ENCODE results near the gene TMEM9. TPM values are rescaled to one million over a fixed set of nuclear protein-coding genes. Genes with fewer than 3 reads are reported as not detected.

The TMEM9 gene
- total and polyA plus RNA-seq, 9 of the 15 experiments (the other 6 are each of a cell fraction or from before 2014, with no cell fraction given), result 30.4 to 107 (median 67.6) TPM

DNA sequence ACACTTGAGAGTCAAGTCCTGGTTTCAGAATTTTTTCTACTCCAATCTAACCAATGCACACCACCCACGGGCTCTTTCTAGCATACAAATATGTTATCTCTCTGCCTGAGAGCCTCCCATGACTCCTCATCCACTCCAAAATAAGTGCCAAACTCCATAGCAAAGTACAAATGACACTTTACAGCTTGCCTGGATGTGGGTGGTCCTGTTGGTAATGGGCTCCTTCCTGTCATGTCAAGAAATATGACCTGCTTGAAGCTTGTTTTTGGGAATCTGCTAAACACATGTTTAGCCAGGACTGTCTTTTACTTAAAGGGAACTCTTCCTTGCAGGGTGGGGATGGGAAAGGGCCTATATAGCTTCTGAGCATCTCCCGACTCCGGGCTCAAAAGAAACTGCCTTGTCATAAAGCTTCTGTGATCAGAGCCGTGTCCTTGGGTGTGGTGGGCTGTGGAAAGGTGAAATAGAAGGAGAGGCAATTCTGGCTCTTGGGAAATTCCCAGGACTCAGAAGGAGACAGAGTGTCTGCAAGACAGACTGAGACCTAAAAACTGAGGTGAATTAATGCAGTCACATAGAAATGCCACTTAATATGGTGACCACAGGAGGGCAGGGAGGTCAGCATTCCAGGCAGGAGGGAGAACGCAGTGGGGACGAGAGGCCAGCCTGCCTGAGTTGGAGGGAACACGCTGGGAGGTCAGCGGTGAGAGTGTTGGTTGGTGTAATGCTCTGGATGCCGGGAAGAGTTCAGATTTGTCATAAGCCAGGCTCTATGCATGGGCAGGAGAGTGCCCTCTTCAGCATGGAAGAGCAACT lies 30.2 kb upstream of the TMEM9 start:
- peaks cover 35 to 69% of the 10 kb centered on the region in 2 experiments for H3K27me3 ChIP-seq (ENCODE audit: control insufficient read depth in 2 of 2, insufficient read depth in 2 of 2, low read length in 2 of 2)
- in situ Hi-C loops (cut with MboI) (no loop called here), intact Hi-C loops (cut with micrococcal nuclease) (loop anchor here (1.0 to 10.0 kb wide), 2 partner anchors 35 to 100 kb away; no protein-coding TSS in a partner anchor)
- H3K27ac ChIP-seq (ENCODE audit: extremely low read depth, low read depth, low read length), result no peak overlapping the region
- H3K9me1 ChIP-seq (ENCODE audit: control insufficient read depth, insufficient read depth, low read length), result peaks cover 3% of the 10 kb centered on the region
- peaks cover 0 to 3% of the 10 kb centered on the region in 2 experiments; a peak in 1 of 5 replicates for H3K4me1 ChIP-seq (replicated peaks in 1 of 2; ENCODE audit: control insufficient read depth in 2 of 2, insufficient read depth in 2 of 2, low read length in 2 of 2)
- H3K4me3 ChIP-seq, result no peak overlapping the region
- WGBS (ENCODE audit: insufficient coverage, low coverage, missing lambda C conversion rate), result 2% methylated on average over 9 of the region's 9 CpGs
- ATAC-seq (peak; percentile 98), FAIRE-seq (peak; percentile 77), DNase-seq (ENCODE audit: extremely low read depth in 1 of 4, low spot score in 3 of 4) (peak; percentile 33 to 61 (median 44))
- ChIA-PET CTCF (ENCODE audit: low intra/inter-chr PET ratio) (interaction anchor here (1.7 kb wide), 1 partner anchor 36 kb away, joined by 22 read pairs; no protein-coding TSS in a partner anchor), POLR2A (interaction anchor here (0.6 to 1.0 kb wide), 2 partner anchors 19 to 49 kb away, joined by 3 read pairs; no protein-coding TSS in a partner anchor)
- BruUV-seq (replicated peaks), result no TSS peak
- H3K9ac ChIP-seq (ENCODE audit: insufficient read depth in 1 of 2, low read depth in 2 of 2, low read length in 2 of 2), result no peak overlapping the region
- H4K20me1 ChIP-seq (replicated peaks; ENCODE audit: control insufficient read depth, insufficient read depth, low read length), result no peaks in the 10 kb centered on the region
- H3K9me3 ChIP-seq (replicated peaks; ENCODE audit: control insufficient read depth, insufficient read depth, low read depth, low read length), result no peaks in the 10 kb centered on the region
- no peak overlapping the region; the same call in 1 of the 2 replicates for H3K4me2 ChIP-seq (ENCODE audit: insufficient read depth, low read length)
- H3K79me2 ChIP-seq (ENCODE audit: control insufficient read depth, insufficient read depth, low read length), result no peaks in the 10 kb centered on the region
- H3K36me3 ChIP-seq (ENCODE audit: control insufficient read depth, insufficient read depth, low read length), result no peaks in the 10 kb centered on the region
- no peak overlapping the region for H2AFZ ChIP-seq (ENCODE audit: low read depth, low read length)
- no peak for TF ChIP-seq ZEB2 (IDR thresholded peaks at IDR 0.05)
- no peak for TF ChIP-seq ZBTB7A (IDR thresholded peaks at IDR 0.05; ENCODE audit: borderline replicate concordance, control insufficient read depth, low read depth, low read length)
- TF ChIP-seq FIP1L1 (IDR thresholded peaks at IDR 0.05; ENCODE audit: low read depth, low read length, poor library complexity, severe bottlenecking), result no peak
- TF ChIP-seq SRSF9 (IDR thresholded peaks at IDR 0.05; ENCODE audit: borderline replicate concordance, low read depth, low read length), result no peak
- no peak for TF ChIP-seq STAT5A (IDR thresholded peaks at IDR 0.05; ENCODE audit: borderline replicate concordance, low read length)
- no peak for TF ChIP-seq STAG1 (CRISPR knock-in tag; IDR thresholded peaks at IDR 0.05; ENCODE audit: borderline replicate concordance)
- peak; percentile 60 for TF ChIP-seq ZNF24 (IDR thresholded peaks at IDR 0.05)
- TF ChIP-seq, protein P1, sequence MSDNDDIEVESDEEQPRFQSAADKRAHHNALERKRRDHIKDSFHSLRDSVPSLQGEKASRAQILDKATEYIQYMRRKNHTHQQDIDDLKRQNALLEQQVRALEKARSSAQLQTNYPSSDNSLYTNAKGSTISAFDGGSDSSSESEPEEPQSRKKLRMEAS (CRISPR knock-in tag; IDR thresholded peaks at IDR 0.05), result 0 out of 2 replicates have a peak, but pooled peaks have one; percentile 19
- TF ChIP-seq, protein P2, sequence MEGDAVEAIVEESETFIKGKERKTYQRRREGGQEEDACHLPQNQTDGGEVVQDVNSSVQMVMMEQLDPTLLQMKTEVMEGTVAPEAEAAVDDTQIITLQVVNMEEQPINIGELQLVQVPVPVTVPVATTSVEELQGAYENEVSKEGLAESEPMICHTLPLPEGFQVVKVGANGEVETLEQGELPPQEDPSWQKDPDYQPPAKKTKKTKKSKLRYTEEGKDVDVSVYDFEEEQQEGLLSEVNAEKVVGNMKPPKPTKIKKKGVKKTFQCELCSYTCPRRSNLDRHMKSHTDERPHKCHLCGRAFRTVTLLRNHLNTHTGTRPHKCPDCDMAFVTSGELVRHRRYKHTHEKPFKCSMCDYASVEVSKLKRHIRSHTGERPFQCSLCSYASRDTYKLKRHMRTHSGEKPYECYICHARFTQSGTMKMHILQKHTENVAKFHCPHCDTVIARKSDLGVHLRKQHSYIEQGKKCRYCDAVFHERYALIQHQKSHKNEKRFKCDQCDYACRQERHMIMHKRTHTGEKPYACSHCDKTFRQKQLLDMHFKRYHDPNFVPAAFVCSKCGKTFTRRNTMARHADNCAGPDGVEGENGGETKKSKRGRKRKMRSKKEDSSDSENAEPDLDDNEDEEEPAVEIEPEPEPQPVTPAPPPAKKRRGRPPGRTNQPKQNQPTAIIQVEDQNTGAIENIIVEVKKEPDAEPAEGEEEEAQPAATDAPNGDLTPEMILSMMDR (IDR thresholded peaks at IDR 0.05 in 2 of 3, conservative IDR thresholded peaks at IDR 0.05 in 1 of 3; ENCODE audit: insufficient read depth in 2 of 3, low read depth in 1 of 3, low read length in 3 of 3), result peak; percentile 78 to 91 (median 79)
- no peak for TF ChIP-seq ZNF644 (tag; IDR thresholded peaks at IDR 0.05; ENCODE audit: low read depth)
- TF ChIP-seq CREBBP (IDR thresholded peaks at IDR 0.05; ENCODE audit: low read depth, low read length), result no peak
- no peak for TF ChIP-seq TAF1 (IDR thresholded peaks at IDR 0.05; ENCODE audit: control insufficient read depth, extremely low read depth, insufficient read depth, low read length, severe bottlenecking)
- no peak for TF ChIP-seq ZNF785 (CRISPR knock-in tag; IDR thresholded peaks at IDR 0.05)
- TF ChIP-seq, protein P3, sequence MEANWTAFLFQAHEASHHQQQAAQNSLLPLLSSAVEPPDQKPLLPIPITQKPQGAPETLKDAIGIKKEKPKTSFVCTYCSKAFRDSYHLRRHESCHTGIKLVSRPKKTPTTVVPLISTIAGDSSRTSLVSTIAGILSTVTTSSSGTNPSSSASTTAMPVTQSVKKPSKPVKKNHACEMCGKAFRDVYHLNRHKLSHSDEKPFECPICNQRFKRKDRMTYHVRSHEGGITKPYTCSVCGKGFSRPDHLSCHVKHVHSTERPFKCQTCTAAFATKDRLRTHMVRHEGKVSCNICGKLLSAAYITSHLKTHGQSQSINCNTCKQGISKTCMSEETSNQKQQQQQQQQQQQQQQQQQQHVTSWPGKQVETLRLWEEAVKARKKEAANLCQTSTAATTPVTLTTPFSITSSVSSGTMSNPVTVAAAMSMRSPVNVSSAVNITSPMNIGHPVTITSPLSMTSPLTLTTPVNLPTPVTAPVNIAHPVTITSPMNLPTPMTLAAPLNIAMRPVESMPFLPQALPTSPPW (CRISPR knock-in tag; IDR thresholded peaks at IDR 0.05), result no peak
- no peak for TF ChIP-seq MTA2 (IDR thresholded peaks at IDR 0.05; ENCODE audit: low read depth)
- TF ChIP-seq, protein P4, sequence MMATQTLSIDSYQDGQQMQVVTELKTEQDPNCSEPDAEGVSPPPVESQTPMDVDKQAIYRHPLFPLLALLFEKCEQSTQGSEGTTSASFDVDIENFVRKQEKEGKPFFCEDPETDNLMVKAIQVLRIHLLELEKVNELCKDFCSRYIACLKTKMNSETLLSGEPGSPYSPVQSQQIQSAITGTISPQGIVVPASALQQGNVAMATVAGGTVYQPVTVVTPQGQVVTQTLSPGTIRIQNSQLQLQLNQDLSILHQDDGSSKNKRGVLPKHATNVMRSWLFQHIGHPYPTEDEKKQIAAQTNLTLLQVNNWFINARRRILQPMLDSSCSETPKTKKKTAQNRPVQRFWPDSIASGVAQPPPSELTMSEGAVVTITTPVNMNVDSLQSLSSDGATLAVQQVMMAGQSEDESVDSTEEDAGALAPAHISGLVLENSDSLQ (IDR thresholded peaks at IDR 0.05), result no peak
- no peak for TF ChIP-seq HMGN3 (IDR thresholded peaks at IDR 0.05; ENCODE audit: borderline replicate concordance, extremely low read depth, insufficient read length, low read depth, low read length)

Data from K562 (cell line).